Heart right ventricle (tissue), 16 donors: Measurements from ENCODE around the gene SULT1A2. TPM values are rescaled to one million over a fixed set of nuclear protein-coding genes. Genes with fewer than 3 reads are reported as not detected.
A peak's percentile ranks its signal among the peaks of the same experiment; 100 is the strongest.
"Not testable (repeated sequence)": the region's sequence is repeated elsewhere in the genome, so short reads cannot be mapped to it uniquely, and the experiment has no call there.

Experiments
- ATAC-seq, 8 donors: fragments of 200-7000 bp; cut with Tn5 transposase; one replicate each; pipeline ENCODE4 v1.9.1; 2020; ENCODE audit warnings: mild to moderate bottlenecking in 8 of 8, moderate library complexity in 8 of 8, moderate number of reproducible peaks in 1 of 8
- DNase-seq, 2 donors: peaks; one replicate each; pipeline ENCODE4 v3.0.0-alpha.2; 2020
- H3K27ac ChIP-seq, 10 donors: fragments of 200-600 bp; sonication (generic) in 2 of 10; one replicate each; pipeline versions ENCODE4 v1.5.0 to v1.8.0; 2020 to 2022; ENCODE audit warnings: mild to moderate bottlenecking in 3 of 10
- H3K27me3 ChIP-seq, 7 donors: fragments of 200-600 bp; one replicate each; pipeline ENCODE4 v1.8.0; 2021 to 2022; ENCODE audit warnings: mild to moderate bottlenecking in 2 of 7
- H3K36me3 ChIP-seq, 9 donors: fragments of 200-600 bp; sonication (generic) in 1 of 9; one replicate each; pipeline versions ENCODE4 v1.5.0 to v1.8.0; 2020 to 2022; ENCODE audit warnings: mild to moderate bottlenecking in 2 of 9
- H3K4me1 ChIP-seq, 9 donors: fragments of 200-600 bp; sonication (generic) in 1 of 9; one replicate each; pipeline versions ENCODE4 v1.5.0 to v1.8.0; 2020 to 2022; ENCODE audit warnings: mild to moderate bottlenecking in 4 of 9
- H3K4me3 ChIP-seq, 10 donors: fragments of 200-600 bp; sonication (generic) in 2 of 10; one replicate each; pipeline versions ENCODE4 v1.5.0 to v1.8.0; 2020 to 2022; ENCODE audit warnings: mild to moderate bottlenecking in 7 of 10, moderate library complexity in 2 of 10
- H3K9me3 ChIP-seq, 11 donors: fragments of 200-600 bp in 10 of 11; sonication (generic) in 2 of 11; one replicate each; pipeline versions ENCODE4 v1.5.0 to v1.8.0; 2013 to 2022; ENCODE audit warnings: mild to moderate bottlenecking in 2 of 11, control low read depth in 1 of 11, moderate library complexity in 1 of 11
- CTCF ChIP-seq, 9 donors: fragments of 200-600 bp; sonication (generic) in 2 of 9; IDR thresholded peaks; one replicate each; pipeline versions ENCODE4 v1.5.0 to v1.8.0; 2021 to 2022; ENCODE audit warnings: antibody characterized with exemption in 9 of 9, mild to moderate bottlenecking in 5 of 9, moderate library complexity in 1 of 9
- WGBS, 2 donors: extraction: QIAGEN DNeasy Blood & Tissue Kit; methylation state at CpG; one replicate each; pipeline ENCODE4 v1.1.7; 2013; ENCODE audit warnings: inconsistent platforms in 1 of 2; 5-methylcytosine and 5-hydroxymethylcytosine counted together
- intact Hi-C, 10 donors: fragments of 100-400 bp; cut with DNase I; formaldehyde crosslinking; loops; one replicate each; pipeline versions ENCODE4 v1.11.1 to v1.14.2; 2022
- polyA plus RNA-seq, 2 donors: library from polyadenylated mRNA; stranded (reverse); fragments of 200-250 nt; gene quantifications; one replicate each; pipeline ENCODE4 v1.2.3, GENCODE V29; 2013
- total RNA-seq, 10 donors: library from RNA; stranded (reverse); fragmentation: NEBNext Ultra II Directional in 3 of 10; extraction: Animal tissue kit (Norgen Biotek cat#: 25700) in 3 of 10; gene quantifications; one replicate each; pipeline versions ENCODE4 v1.2.1 to v1.2.4, GENCODE V29; 2021 to 2023
- donor health status: Arrhythmogenic right ventricular cardiomyopathy.
- donor health status: ischemic (EF 13 %, LVEDD 7.1; RV severe dilation, severe dysfunction).
- donor health status: healthy with polysubstance abuse.
- donor health status: DM: no; HTN: yes; CAD: no.
- donor health status: DM: no; HTN: no; CAD: no.
- donor health status: ischemic (EF 25% LVEDD 6.9; RV normal size, moderate dysfunction).
- donor health status: ischemic (EF 25% LVEDD 5.7; RV mildly dilated, moderate dysfunction).
- donor health status: healthy.
- donor health status: DM: yes; HTN: yes; CAD: no.
- donor health status: Ischemic cardiomyopathy.
- donor health status: ischemic (EF 35%, LVEDD 5.7; RV mildly dilated, moderate dysfunction).
- donor health status: nonischemic (EF 11% LVEDD 7.7; RV severe dilation, severe dysfunction).
- donor health status: DM: yes; HTN: yes; CAD: no.
- donor health status: PGD.
- donor health status: ischemic (EF 29% LVEDD 5.4; RV normal size, mild dysfunction).
- donor health status: nonischemic (EF 23%, LVEDD 6.1; RV moderate dilation, normal function).

The SULT1A2 gene
- total and polyA plus RNA-seq, 12 donors = 0.24 to 1.7 (median 0.64) TPM

DNA sequence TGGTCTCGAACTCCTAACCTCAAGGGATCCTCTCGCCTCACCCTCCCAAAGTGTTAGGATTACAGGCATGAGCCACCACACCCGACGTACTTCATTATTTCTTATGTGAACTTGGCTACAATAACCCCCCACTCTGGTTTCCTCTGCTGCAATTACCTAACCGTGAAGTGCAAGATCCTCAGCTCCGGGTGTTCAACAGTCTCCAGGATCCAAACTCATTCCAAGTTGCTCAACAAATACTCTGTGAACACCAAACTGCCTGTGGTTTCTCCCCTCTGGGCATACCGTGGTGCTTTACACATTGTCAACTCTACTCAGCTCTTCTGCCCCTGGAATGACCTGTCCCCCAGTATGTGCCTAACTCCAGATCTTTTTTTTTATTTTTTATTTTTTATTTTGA is 19.8 kb upstream of the SULT1A2 start:
- no peak for DNase-seq
- ATAC-seq = no peak
- no peaks in the 10 kb centered on the region for H3K9me3 ChIP-seq
- H3K4me1 ChIP-seq = peaks cover 0 to 7% (median 0%) of the 10 kb centered on the region in 9 donors
- no peak overlapping the region for H3K27ac ChIP-seq
- WGBS, 2 donors = 75 to 77% methylated on average over 7 of the region's 7 CpGs
- no peak overlapping the region for H3K4me3 ChIP-seq
- no peaks in the 10 kb centered on the region for H3K27me3 ChIP-seq
- intact Hi-C loops = loop anchor here in 6 of 10 donors (5.0 kb wide), 4 partner anchors 64 to 339 kb away; partner anchors contain the start of genes APOBR (in 3 of the 6), CLN3 (in 3 of the 6), NUPR1 (in 1 of the 6) and SGF29 (in 1 of the 6)
- TF ChIP-seq CTCF (IDR thresholded peaks at IDR 0.05) = no peak
- H3K36me3 ChIP-seq = peaks cover 0 to 13% (median 0%) of the 10 kb centered on the region in 9 donors

- H3K4me1 ChIP-seq, ATAC-seq, H3K27me3 ChIP-seq, DNase-seq, H3K9me3 ChIP-seq, H3K27ac ChIP-seq, H3K4me3 ChIP-seq: not testable (repeated sequence)
- intact Hi-C loops = loop anchor here in 6 of 10 donors (5.0 kb wide), 4 partner anchors 64 to 339 kb away; partner anchors contain the start of genes APOBR (in 3 of the 6), CLN3 (in 3 of the 6), NUPR1 (in 1 of the 6) and SGF29 (in 1 of the 6)
- H3K36me3 ChIP-seq = peaks cover 0 to 13% (median 0%) of the 10 kb centered on the region in 9 donors
- 78 to 81% methylated on average over 7 of the region's 7 CpGs for WGBS, 2 donors
Measured at GRCh38 chr16:28616224-28616577, 19.4 kb upstream of the SULT1A2 start.

- intact Hi-C loops = loop anchor here in 6 of 10 donors (5.0 kb wide), 4 partner anchors 63 to 338 kb away; partner anchors contain the start of genes APOBR (in 3 of the 6), CLN3 (in 3 of the 6), NUPR1 (in 1 of the 6) and SGF29 (in 1 of the 6)
- not testable (repeated sequence) for H3K4me3 ChIP-seq, H3K27me3 ChIP-seq, H3K9me3 ChIP-seq, H3K27ac ChIP-seq
- DNase-seq (peak; percentile 63 to 64), ATAC-seq (peak in 3 of 8 donors; percentile 50 to 56 (median 54))
- H3K4me1 ChIP-seq = peaks cover 0 to 11% (median 1%) of the 10 kb centered on the region in 9 donors
- peaks cover 0 to 13% (median 0%) of the 10 kb centered on the region in 9 donors for H3K36me3 ChIP-seq
- peak; percentile 46 to 80 (median 74) for TF ChIP-seq CTCF (IDR thresholded peaks at IDR 0.05)
- WGBS, 2 donors = 41 to 42% methylated on average over 16 to 17 of the region's 24 CpGs
Measured at GRCh38 chr16:28615486-28616223, 18.8 kb upstream of the SULT1A2 start.

GRCh38 chr16:28614561-28614960 is 17.7 kb upstream of the SULT1A2 start:
- peaks cover 0 to 22% (median 10%) of the 10 kb centered on the region in 9 donors for H3K4me1 ChIP-seq
- ATAC-seq, H3K27ac ChIP-seq, H3K36me3 ChIP-seq, intact Hi-C loops, H3K4me3 ChIP-seq, DNase-seq, H3K27me3 ChIP-seq, H3K9me3 ChIP-seq: not testable (repeated sequence)
- WGBS, 2 donors = 74 to 83% methylated on average over 13 to 14 of the region's 16 CpGs

- H3K27ac ChIP-seq, intact Hi-C loops, H3K9me3 ChIP-seq, DNase-seq, H3K27me3 ChIP-seq, ATAC-seq, H3K4me3 ChIP-seq, H3K36me3 ChIP-seq: not testable (repeated sequence)
- peaks cover 0 to 29% (median 16%) of the 10 kb centered on the region in 9 donors for H3K4me1 ChIP-seq
- 11 to 26% methylated on average over 3 to 7 of the region's 26 CpGs for whole genome bisulfite sequencing, 2 donors
Measured at GRCh38 chr16:28613912-28614311, 17.1 kb upstream of the SULT1A2 start.

- H3K27me3 ChIP-seq, DNase-seq, H3K27ac ChIP-seq, H3K4me3 ChIP-seq, H3K36me3 ChIP-seq, intact Hi-C loops, H3K9me3 ChIP-seq: not testable (repeated sequence)
- peak in 2 of 8 donors; percentile 6 to 17 for ATAC-seq
- H3K4me1 ChIP-seq = peaks cover 0 to 30% (median 16%) of the 10 kb centered on the region in 9 donors
- no CpG with 5 or more reads among the region's 17 CpGs for WGBS, 2 donors
Measured at GRCh38 chr16:28612359-28613280, 15.8 kb upstream of the SULT1A2 start.
